Kidney (tissue), 22 donors: ENCODE measurements around the gene PRB2. TPM values are rescaled to one million over a fixed set of nuclear protein-coding genes. Genes with fewer than 3 reads are reported as not detected.
"Not testable (repeated sequence)": the region's sequence is repeated elsewhere in the genome, so short reads cannot be mapped to it uniquely, and the experiment has no call there.

Source experiments
- DNase-seq, 5 donors: peaks; one replicate each; pipeline ENCODE4 v3.0.0-alpha.2; 2013 to 2020
- FAIRE-seq: peaks from 2 replicates; lab custom pipeline; 2012; peaks lifted over from hg19 to GRCh38; lab: Jason Lieb, UNC
- H3K27ac ChIP-seq, 2 donors: one replicate each; pipeline ENCODE4 v1.7.0; 2013; ENCODE audit warnings: low read depth in 2 of 2, low read length in 2 of 2, inconsistent platforms in 1 of 2
- H3K27me3 ChIP-seq: one replicate; pipeline ENCODE4 v1.7.1; 2013; ENCODE audit warnings: low read length, inconsistent platforms; ENCODE audit not compliant: control insufficient read depth, insufficient read depth
- H3K36me3 ChIP-seq, 3 donors: one replicate each; pipeline versions ENCODE4 v1.7.0 to v1.7.1; 2013; ENCODE audit warnings: low read length in 3 of 3, control low read depth in 1 of 3, inconsistent platforms in 1 of 3; ENCODE audit not compliant: insufficient read depth in 3 of 3, control insufficient read depth in 2 of 3
- H3K4me1 ChIP-seq, 3 donors: one replicate each; pipeline versions ENCODE4 v1.7.0 to v1.7.1; 2013; ENCODE audit warnings: low read length in 3 of 3, inconsistent platforms in 1 of 3, low read depth in 1 of 3; ENCODE audit not compliant: control insufficient read depth in 2 of 3, insufficient read depth in 2 of 3
- H3K4me3 ChIP-seq, 3 donors: one replicate each; pipeline versions ENCODE4 v1.7.0 to v1.8.1; 2013; ENCODE audit warnings: low read length in 3 of 3, control low read depth in 1 of 3, inconsistent platforms in 1 of 3
- H3K9ac ChIP-seq, 3 donors: one replicate each; pipeline versions ENCODE4 v1.7.0 to v1.7.1; 2013; ENCODE audit warnings: low read length in 3 of 3, control low read depth in 1 of 3, inconsistent platforms in 1 of 3
- H3K9me3 ChIP-seq, 3 donors: one replicate each; pipeline versions ENCODE4 v1.7.0 to v1.7.1; 2013; ENCODE audit warnings: low read length in 3 of 3, control low read depth in 1 of 3, inconsistent platforms in 1 of 3; ENCODE audit not compliant: control insufficient read depth in 2 of 3, insufficient read depth in 1 of 3
- CTCF ChIP-seq: IDR thresholded peaks from 3 replicates; pipeline ENCODE4 v1.5.1; 2012; ENCODE audit warnings: mild to moderate bottlenecking, moderate library complexity, borderline replicate concordance; ENCODE audit not compliant: insufficient read depth; ENCODE audit errors: extremely low read depth
- intact Hi-C: fragments of 100-400 bp; cut with DNase I; formaldehyde crosslinking; loops from one replicate; pipeline ENCODE4 v1.11.1; 2022
- long read RNA-seq, 10 donors: library from polyadenylated mRNA in 1 of 10; unstranded in 1 of 10; transcript quantifications; one replicate each; pipeline ENCODE4 v2.0.0 and lab custom pipeline, GENCODE V29; 2021 to 2026
- polyA plus RNA-seq: library from polyadenylated mRNA; stranded (reverse); fragments of 350-450 nt; fragmentation: Illumina TruSeq; extraction: RNeasy Lipid Tissue Mini Kit (QIAGEN cat#74804); gene quantifications from one replicate; pipeline ENCODE4 v1.2.3, GENCODE V29; 2014; ENCODE audit warnings: low read depth, low replicate concordance; ENCODE audit not compliant: insufficient read depth
- total RNA-seq: library from RNA; stranded (reverse); fragmentation: NEBNext Ultra II Directional; extraction: Animal tissue kit (Norgen Biotek cat#: 25700); gene quantifications from one replicate; pipeline ENCODE4 v1.2.1, GENCODE V29; 2021
- donor health status: control.
- donor health status: control.
- donor health status: control.
- donor health status: control.
- donor health status: control.
- donor health status: DM: yes; HTN: yes; CAD: no.
- donor health status: Normal renal cell carcinoma (clear cell type).

The PRB2 gene
- not detected for total RNA-seq
- not detected for polyA plus RNA-seq
- long read RNA-seq, donor 1, result 0 reads
- long read RNA-seq, donor 2, result 0 reads
- long read RNA-seq, donor 3, result 0 reads
- long read RNA-seq, donor 4, result 0 reads
- long read RNA-seq, donor 5, result 0 reads
- long read RNA-seq, donor 6, result 0 reads
- long read RNA-seq, donor 7, result 0 reads
- long read RNA-seq, donor 8, result 0 reads
- long read RNA-seq, donor 9, result 0 reads
- long read RNA-seq, donor 10, result 0 reads

GRCh38 chr12:11395467-11395866, at the start of gene PRB2:
PRB2 (minus strand) TSS chr12:11395567; CDS start chr12:11395529, 38 bp downstream.
- H3K27me3 ChIP-seq, H3K27ac ChIP-seq, H3K9ac ChIP-seq, FAIRE-seq, DNase-seq, H3K4me3 ChIP-seq, H3K36me3 ChIP-seq, intact Hi-C loops, H3K4me1 ChIP-seq, H3K9me3 ChIP-seq: not testable (repeated sequence)

GRCh38 chr12:11437966-11438365, 42.6 kb upstream of the PRB2 start:
- Histone ChIP-seq H3K4me3 (no peak overlapping the region), H3K27ac (no peak overlapping the region), H3K36me3 (no peaks in the 10 kb centered on the region), H3K27me3 (no peaks in the 10 kb centered on the region), H3K4me1 (no peaks in the 10 kb centered on the region), H3K9me3 (no peaks in the 10 kb centered on the region), H3K9ac (no peak overlapping the region)
- no peak for DNase-seq
- no peak for FAIRE-seq
- no peak for TF ChIP-seq CTCF
- intact Hi-C loops, result no loop called here

GRCh38 chr12:11433664-11434063, 38.3 kb upstream of the PRB2 start:
- Histone ChIP-seq H3K36me3 (no peaks in the 10 kb centered on the region), H3K27me3 (no peaks in the 10 kb centered on the region), H3K27ac (no peak overlapping the region), H3K4me1 (no peaks in the 10 kb centered on the region), H3K9ac (no peak overlapping the region), H3K4me3 (no peak overlapping the region), H3K9me3 (no peaks in the 10 kb centered on the region)
- no peak for TF ChIP-seq CTCF
- intact Hi-C loops, result no loop called here
- FAIRE-seq, result no peak
- no peak for DNase-seq

DNA sequence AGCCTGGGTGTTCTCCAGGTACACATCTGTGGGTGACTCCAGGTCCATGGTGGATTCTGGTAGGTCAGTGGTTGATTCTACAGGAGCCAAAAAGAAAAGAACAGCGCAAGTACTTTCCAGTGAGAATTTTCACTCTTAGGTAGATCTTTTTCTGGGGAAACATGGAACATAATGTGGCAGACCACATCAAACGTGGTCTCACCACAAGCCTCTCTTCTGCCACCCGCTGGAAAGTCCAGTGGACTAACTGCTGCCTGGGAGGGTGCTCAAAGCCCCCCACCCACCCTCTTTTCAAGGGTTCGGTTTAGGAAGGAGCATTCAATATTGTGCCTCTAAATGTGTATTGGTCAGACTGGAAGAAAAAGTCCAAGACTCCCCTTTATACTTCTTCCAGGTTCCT, 36.1 kb upstream of the PRB2 start:
- intact Hi-C loops, result no loop called here
- no peaks in the 10 kb centered on the region for H3K27me3 ChIP-seq
- no peak for FAIRE-seq
- TF ChIP-seq CTCF, result no peak
- no peaks in the 10 kb centered on the region for H3K36me3 ChIP-seq
- no peaks in the 10 kb centered on the region for H3K4me1 ChIP-seq
- H3K4me3 ChIP-seq, result no peak overlapping the region
- DNase-seq, result no peak
- H3K9ac ChIP-seq, result no peak overlapping the region
- no peaks in the 10 kb centered on the region for H3K9me3 ChIP-seq
- H3K27ac ChIP-seq, result no peak overlapping the region
